HepG2 (cell line): ENCODE results near the gene POLR3E. TPM values are rescaled to one million over a fixed set of nuclear protein-coding genes. Genes with fewer than 3 reads are reported as not detected.

ENCODE experiments used
- ATAC-seq: fragments of 200-7000 bp; cut with Tn5 transposase; 3 replicates; pipeline ENCODE4 v1.9.1; 2020; ENCODE audit warnings: mild to moderate bottlenecking, moderate library complexity
- BruUV-seq: library from RNA; stranded (reverse); fragments of 400-500 nt; replicated peaks from 2 replicates; lab custom pipeline; 2021; lab: Mats Ljungman, UMichigan
- CTCF ChIA-PET: fragments of 300-600 bp; formaldehyde crosslinking; extraction: SDS; loops from one replicate; lab custom pipeline; 2021; ENCODE audit warnings: low total read pairs, inconsistent platforms, low intra/inter-chr PET ratio; lab: Yijun Ruan, JAX
- POLR2A ChIA-PET: fragments of 350-600 bp; sonication (Branson Sonifier 250); formaldehyde crosslinking; loops from one replicate; lab custom pipeline; 2020; ENCODE audit warnings: antibody characterized with exemption, inconsistent platforms; lab: Yijun Ruan, JAX
- DNase-seq: peaks from one replicate; pipeline ENCODE4 v3.0.0-alpha.2; 2015; ENCODE audit warnings: low spot score
- FAIRE-seq: peaks from 3 replicates; lab custom pipeline; 2011; peaks lifted over from hg19 to GRCh38; lab: Jason Lieb, UNC
- H2AFZ ChIP-seq: one replicate; pipeline ENCODE4 v1.6.1; 2011; ENCODE audit warnings: low read length, inconsistent platforms
- H3K27ac ChIP-seq: fragments of 300-600 bp; 3 replicates; pipeline ENCODE4 v1.8.0; 2011; ENCODE audit warnings: mixed run types, mild to moderate bottlenecking, mixed read lengths, low read length, inconsistent platforms; ENCODE audit not compliant: insufficient read depth; ENCODE audit errors: extremely low read length
- H3K27me3 ChIP-seq, 2 experiments: fragments of 200-600 bp in 1 of 2; 2 replicates in 1 of 2; 3 replicates in 1 of 2; pipeline versions ENCODE4 v1.6.0 to v1.8.0; 2011; ENCODE audit warnings: low read length in 2 of 2, mild to moderate bottlenecking in 2 of 2, moderate library complexity in 2 of 2, inconsistent platforms in 1 of 2; ENCODE audit not compliant: insufficient read depth in 2 of 2, control insufficient read depth in 1 of 2
- H3K36me3 ChIP-seq, 2 experiments: fragments of 200-600 bp in 1 of 2; replicated peaks in 1 of 2; 2 replicates in 1 of 2; 3 replicates in 1 of 2; pipeline versions ENCODE4 v1.5.1 to v1.8.0; 2011; ENCODE audit warnings: low read length in 2 of 2, inconsistent platforms in 1 of 2; ENCODE audit not compliant: insufficient read depth in 2 of 2, control insufficient read depth in 1 of 2
- H3K4me1 ChIP-seq: 2 replicates; pipeline ENCODE4 v1.5.1; 2012; ENCODE audit warnings: low read length, inconsistent platforms; ENCODE audit not compliant: insufficient read depth
- H3K4me2 ChIP-seq: 2 replicates; pipeline ENCODE4 v1.6.0; 2011; ENCODE audit warnings: low read depth, low read length, inconsistent platforms
- H3K4me3 ChIP-seq, 3 experiments: fragments of 200-600 bp in 1 of 3; sonication (generic), shearing (Covaris generic) in 1 of 3; replicated peaks in 1 of 3; 2 replicates each; pipeline ENCODE4 v1.5.1; 2011 to 2016; ENCODE audit warnings: low read length in 3 of 3, inconsistent platforms in 2 of 3, low read depth in 2 of 3, mild to moderate bottlenecking in 2 of 3, control low read depth in 1 of 3, mixed read lengths in 1 of 3; ENCODE audit not compliant: insufficient read depth in 1 of 3
- H3K79me2 ChIP-seq: one replicate; pipeline ENCODE4 v1.6.1; 2011; ENCODE audit warnings: low read length, inconsistent platforms; ENCODE audit not compliant: insufficient read depth
- H3K9ac ChIP-seq: 2 replicates; pipeline ENCODE4 v1.6.0; 2011; ENCODE audit warnings: mild to moderate bottlenecking, low read depth, low read length, inconsistent platforms; ENCODE audit not compliant: insufficient read depth
- H3K9me3 ChIP-seq: 2 replicates; pipeline ENCODE4 v1.5.1; 2012; ENCODE audit warnings: mild to moderate bottlenecking, low read length
- H4K20me1 ChIP-seq: 2 replicates; pipeline ENCODE4 v1.6.0; 2011; ENCODE audit warnings: inconsistent platforms, mild to moderate bottlenecking, low read length, moderate library complexity; ENCODE audit not compliant: insufficient read depth
- ARNTL ChIP-seq: sonication (generic); formaldehyde crosslinking; IDR thresholded peaks from 2 replicates; pipeline ENCODE4 v1.4.0; 2020; ENCODE audit warnings: mild to moderate bottlenecking, missing genetic modification reagents
- HMG20A ChIP-seq: IDR thresholded peaks from 2 replicates; pipeline ENCODE4 v1.6.1; 2016; ENCODE audit warnings: borderline replicate concordance
- NKX3-1 ChIP-seq: sonication (generic); formaldehyde crosslinking; IDR thresholded peaks from 2 replicates; pipeline ENCODE4 v1.5.0; 2020; ENCODE audit warnings: missing genetic modification reagents
- SIN3B ChIP-seq: fragments of 150-350 bp; IDR thresholded peaks from 2 replicates; pipeline ENCODE4 v1.6.1; 2014; ENCODE audit warnings: low read length
- SKI ChIP-seq: fragments of 450-650 bp; IDR thresholded peaks from one replicate; pipeline ENCODE4 v1.6.1; 2018; ENCODE audit warnings: mild to moderate bottlenecking; ENCODE audit not compliant: partially characterized antibody
- ZBTB7B ChIP-seq: sonication (generic); formaldehyde crosslinking; IDR thresholded peaks from 2 replicates; pipeline ENCODE4 v1.4.0; 2020; ENCODE audit warnings: missing genetic modification reagents
- ZFP36 ChIP-seq: fragments of 150-350 bp; IDR thresholded peaks from 2 replicates; pipeline ENCODE4 v1.6.1; 2018; ENCODE audit warnings: borderline replicate concordance, low read length, low read depth; ENCODE audit not compliant: partially characterized antibody
- ZNF572 ChIP-seq: sonication (generic); formaldehyde crosslinking; IDR thresholded peaks from 2 replicates; pipeline ENCODE4 v1.5.1; 2020; ENCODE audit warnings: mild to moderate bottlenecking, missing genetic modification reagents
- WGBS: methylation state at CpG from one replicate; pipeline ENCODE4 v1.1.6; 2017; ENCODE audit warnings: low lambda C conversion rate; 5-methylcytosine and 5-hydroxymethylcytosine counted together
- in situ Hi-C: cut with HindIII; loops from 2 replicates; pipeline ENCODE4 v1.10.0; 2017; ENCODE audit warnings: low pct_unique_long_range_greater_than_20kb; ENCODE audit not compliant: extremely low pct_ligation_motif_present
- intact Hi-C: fragments of 100-400 bp; cut with micrococcal nuclease; formaldehyde crosslinking; loops from one replicate; pipeline ENCODE4 v1.10.0; 2022; ENCODE audit not compliant: unreplicated experiment
- polyA plus RNA-seq, 8 experiments: library from polyadenylated mRNA; depleted of rRNA in 3 of 8; stranded (reverse) in 7 of 8; unstranded in 1 of 8; fragments of >200 nt; fragmentation: Illumina TruSeq in 4 of 8; extraction: Trizol in 4 of 8; gene quantifications; 2 replicates each; pipeline versions ENCODE4 v1.2.1 to v1.2.3, GENCODE V29; 2011 to 2016; ENCODE audit warnings: low read depth in 4 of 8, missing spikeins in 1 of 8, mixed read lengths in 1 of 8; ENCODE audit not compliant: insufficient read depth in 1 of 8
- total RNA-seq, 5 experiments: library from RNA; depleted of rRNA; stranded (reverse); fragments of >200 nt; fragmentation: Illumina TruSeq; extraction: Trizol; gene quantifications; 2 replicates each; pipeline ENCODE4 v1.2.3, GENCODE V29; 2016; ENCODE audit warnings: low read depth in 1 of 5
- TF ChIP-seq, protein P1 (sequence below): sonication (generic); formaldehyde crosslinking; IDR thresholded peaks from 2 replicates; pipeline ENCODE4 v1.4.0; 2020; ENCODE audit warnings: mild to moderate bottlenecking, missing genetic modification reagents, borderline replicate concordance
- TF ChIP-seq, protein P2 (sequence below): sonication (generic); formaldehyde crosslinking; IDR thresholded peaks from 2 replicates; pipeline ENCODE4 v1.4.0; 2020; ENCODE audit warnings: missing genetic modification reagents
- TF ChIP-seq, protein P3 (sequence below): sonication (generic); formaldehyde crosslinking; IDR thresholded peaks from 2 replicates; pipeline ENCODE4 v1.4.0; 2020; ENCODE audit warnings: missing genetic modification reagents, mild to moderate bottlenecking, borderline replicate concordance

The POLR3E gene
- total and polyA plus RNA-seq, 2 of the 13 experiments (the other 11 are each of a cell fraction or from before 2014, with no cell fraction given), result 135 to 262 TPM

DNA sequence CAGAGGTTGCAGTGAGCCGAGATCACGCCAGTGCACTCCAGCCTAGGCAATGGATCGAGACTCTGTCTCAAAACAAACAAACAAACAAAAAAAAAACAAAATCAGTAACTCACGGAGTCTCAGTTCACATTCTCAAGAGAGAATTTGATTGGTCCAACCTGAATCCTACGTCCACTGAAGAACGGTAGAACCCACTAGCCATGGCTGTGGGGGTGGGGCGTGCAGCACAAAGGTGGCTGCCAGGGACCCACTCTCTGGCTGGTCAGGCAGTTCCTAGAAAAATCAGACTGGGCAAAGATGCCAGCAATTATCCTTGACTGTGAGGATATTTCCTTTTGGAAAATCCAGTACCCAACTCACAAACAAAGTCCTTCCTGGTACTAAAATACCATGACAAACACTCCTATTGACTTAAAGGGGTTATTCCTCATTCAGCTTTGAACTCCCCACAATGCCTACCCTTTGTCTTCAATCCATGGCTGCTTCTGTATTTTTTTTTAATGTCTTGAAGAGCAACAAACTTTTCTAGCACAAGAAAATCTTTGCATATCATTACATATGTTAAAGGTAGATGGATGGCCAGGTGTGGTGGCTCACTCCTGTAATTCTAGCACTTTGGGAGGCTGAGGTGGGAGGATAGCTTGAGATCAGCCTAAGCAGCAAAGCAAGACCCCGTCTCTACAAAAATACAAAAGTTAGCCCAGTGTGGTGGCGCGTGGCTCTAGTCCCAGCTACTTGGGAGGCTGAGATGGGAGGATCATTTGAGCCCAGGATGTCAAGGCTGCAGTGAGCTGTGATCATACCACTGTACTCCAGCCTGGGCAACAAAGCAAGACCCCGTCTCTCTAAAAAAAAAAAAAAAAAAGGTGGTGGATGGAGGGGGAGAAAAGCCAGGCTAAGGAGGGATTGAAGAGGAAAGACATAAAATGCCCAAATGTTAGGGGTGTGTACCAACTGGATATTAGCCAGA is 3.8 kb upstream of the POLR3E start (continued):
- no peak for TF ChIP-seq ZNF572 (CRISPR knock-in tag)
- TF ChIP-seq HMG20A, result 0 out of 2 replicates have a peak, but pooled peaks have one; percentile 21

DNA sequence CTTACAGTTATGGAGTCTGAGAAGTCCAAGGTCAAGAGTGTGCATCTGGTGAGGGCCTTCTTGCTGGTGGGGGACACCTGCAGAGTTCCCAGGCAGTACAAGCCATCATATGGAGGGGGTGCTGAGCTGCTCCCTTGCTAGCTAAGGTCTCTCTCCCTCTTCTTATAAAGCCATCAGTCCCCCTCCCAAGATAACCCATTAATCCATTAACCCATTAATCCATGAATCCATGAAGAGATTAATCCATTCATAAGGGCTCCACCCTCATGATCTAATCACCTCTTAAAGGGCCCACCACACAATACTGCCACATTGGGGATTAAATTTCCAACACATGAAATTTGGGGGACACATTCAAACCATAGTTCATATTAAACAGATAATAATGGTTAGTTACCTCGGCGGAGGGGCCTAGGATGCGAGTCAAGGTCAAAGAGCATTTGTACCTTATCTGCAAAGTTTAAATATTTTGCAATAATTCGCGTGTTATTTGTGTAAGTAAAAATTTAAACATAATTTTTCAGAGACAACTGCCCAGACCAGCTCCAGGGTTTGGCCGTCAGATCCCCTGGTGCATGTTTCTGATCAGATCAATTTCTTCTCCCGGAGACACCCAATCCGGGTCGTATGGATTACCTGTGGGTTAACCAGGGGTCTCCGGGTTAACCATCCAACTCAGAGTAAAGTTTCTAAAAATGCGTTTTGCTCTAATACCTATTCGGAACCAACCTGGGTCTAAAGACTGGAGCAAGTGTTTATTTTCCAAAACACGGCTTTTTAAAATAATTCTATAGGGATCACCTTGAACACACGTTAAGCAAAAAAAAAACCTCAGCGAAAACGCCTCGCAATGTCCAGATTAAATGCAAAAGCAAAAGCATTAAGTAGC is 740 bp upstream of the POLR3E start:
- CTCF ChIA-PET, result interaction anchor here (0.6 to 2.3 kb wide), 4 partner anchors 91 to 296 kb away, joined by 3 to 20 read pairs (median 9); partner anchors contain the start of genes EEF2K and PDZD9
- Histone ChIP-seq H3K4me3 (peak overlapping the region; percentile 74 to 96 (median 76)), H2AFZ (peak overlapping the region; percentile 94), H3K27ac (peak overlapping the region; percentile 9), H4K20me1 (peaks cover 33% of the 10 kb centered on the region), H3K4me1 (peaks cover 59% of the 10 kb centered on the region), H3K9ac (peak overlapping the region; percentile 68), H3K9me3 (no peaks in the 10 kb centered on the region), H3K36me3 (peaks cover 5 to 7% of the 10 kb centered on the region in 2 experiments), H3K4me2 (peak overlapping the region; percentile 80), H3K79me2 (peaks cover 41% of the 10 kb centered on the region), H3K27me3 (no peaks in the 10 kb centered on the region; a peak in 1 of 5 replicates)
- in situ Hi-C loops, result loop anchor here (5.0 kb wide), 1 partner anchor 99 kb away; no protein-coding TSS in a partner anchor
- peak; percentile 34 for DNase-seq
- no peak for FAIRE-seq
- intact Hi-C loops, result loop anchor here (1.0 kb wide), 3 partner anchors 90 to 106 kb away; partner anchors contain the start of gene EEF2K
- no TSS peak for BruUV-seq
- WGBS, result under 1% methylated on average over 17 of the region's 17 CpGs
- no peak for ATAC-seq
- POLR2A ChIA-PET, result interaction anchor here (1.9 to 4.6 kb wide), 6 partner anchors 11 to 105 kb away, joined by 4 to 68 read pairs (median 8); partner anchors contain the start of gene EEF2K
- TF ChIP-seq, protein P1, sequence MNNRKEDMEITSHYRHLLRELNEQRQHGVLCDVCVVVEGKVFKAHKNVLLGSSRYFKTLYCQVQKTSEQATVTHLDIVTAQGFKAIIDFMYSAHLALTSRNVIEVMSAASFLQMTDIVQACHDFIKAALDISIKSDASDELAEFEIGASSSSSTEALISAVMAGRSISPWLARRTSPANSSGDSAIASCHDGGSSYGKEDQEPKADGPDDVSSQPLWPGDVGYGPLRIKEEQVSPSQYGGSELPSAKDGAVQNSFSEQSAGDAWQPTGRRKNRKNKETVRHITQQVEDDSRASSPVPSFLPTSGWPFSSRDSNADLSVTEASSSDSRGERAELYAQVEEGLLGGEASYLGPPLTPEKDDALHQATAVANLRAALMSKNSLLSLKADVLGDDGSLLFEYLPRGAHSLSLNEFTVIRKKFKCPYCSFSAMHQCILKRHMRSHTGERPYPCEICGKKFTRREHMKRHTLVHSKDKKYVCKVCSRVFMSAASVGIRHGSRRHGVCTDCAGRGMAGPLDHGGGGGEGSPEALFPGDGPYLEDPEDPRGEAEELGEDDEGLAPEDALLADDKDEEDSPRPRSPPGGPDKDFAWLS, result no peak
- TF ChIP-seq SKI (no peak), NKX3-1 (CRISPR knock-in tag) (no peak), ARNTL (CRISPR knock-in tag) (no peak), ZFP36 (peak; percentile 74), ZBTB7B (CRISPR knock-in tag) (no peak), SIN3B (no peak)
- TF ChIP-seq, protein P2, sequence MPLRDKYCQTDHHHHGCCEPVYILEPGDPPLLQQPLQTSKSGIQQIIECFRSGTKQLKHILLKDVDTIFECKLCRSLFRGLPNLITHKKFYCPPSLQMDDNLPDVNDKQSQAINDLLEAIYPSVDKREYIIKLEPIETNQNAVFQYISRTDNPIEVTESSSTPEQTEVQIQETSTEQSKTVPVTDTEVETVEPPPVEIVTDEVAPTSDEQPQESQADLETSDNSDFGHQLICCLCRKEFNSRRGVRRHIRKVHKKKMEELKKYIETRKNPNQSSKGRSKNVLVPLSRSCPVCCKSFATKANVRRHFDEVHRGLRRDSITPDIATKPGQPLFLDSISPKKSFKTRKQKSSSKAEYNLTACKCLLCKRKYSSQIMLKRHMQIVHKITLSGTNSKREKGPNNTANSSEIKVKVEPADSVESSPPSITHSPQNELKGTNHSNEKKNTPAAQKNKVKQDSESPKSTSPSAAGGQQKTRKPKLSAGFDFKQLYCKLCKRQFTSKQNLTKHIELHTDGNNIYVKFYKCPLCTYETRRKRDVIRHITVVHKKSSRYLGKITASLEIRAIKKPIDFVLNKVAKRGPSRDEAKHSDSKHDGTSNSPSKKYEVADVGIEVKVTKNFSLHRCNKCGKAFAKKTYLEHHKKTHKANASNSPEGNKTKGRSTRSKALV (CRISPR knock-in tag), result peak; percentile 86
- TF ChIP-seq, protein P3, sequence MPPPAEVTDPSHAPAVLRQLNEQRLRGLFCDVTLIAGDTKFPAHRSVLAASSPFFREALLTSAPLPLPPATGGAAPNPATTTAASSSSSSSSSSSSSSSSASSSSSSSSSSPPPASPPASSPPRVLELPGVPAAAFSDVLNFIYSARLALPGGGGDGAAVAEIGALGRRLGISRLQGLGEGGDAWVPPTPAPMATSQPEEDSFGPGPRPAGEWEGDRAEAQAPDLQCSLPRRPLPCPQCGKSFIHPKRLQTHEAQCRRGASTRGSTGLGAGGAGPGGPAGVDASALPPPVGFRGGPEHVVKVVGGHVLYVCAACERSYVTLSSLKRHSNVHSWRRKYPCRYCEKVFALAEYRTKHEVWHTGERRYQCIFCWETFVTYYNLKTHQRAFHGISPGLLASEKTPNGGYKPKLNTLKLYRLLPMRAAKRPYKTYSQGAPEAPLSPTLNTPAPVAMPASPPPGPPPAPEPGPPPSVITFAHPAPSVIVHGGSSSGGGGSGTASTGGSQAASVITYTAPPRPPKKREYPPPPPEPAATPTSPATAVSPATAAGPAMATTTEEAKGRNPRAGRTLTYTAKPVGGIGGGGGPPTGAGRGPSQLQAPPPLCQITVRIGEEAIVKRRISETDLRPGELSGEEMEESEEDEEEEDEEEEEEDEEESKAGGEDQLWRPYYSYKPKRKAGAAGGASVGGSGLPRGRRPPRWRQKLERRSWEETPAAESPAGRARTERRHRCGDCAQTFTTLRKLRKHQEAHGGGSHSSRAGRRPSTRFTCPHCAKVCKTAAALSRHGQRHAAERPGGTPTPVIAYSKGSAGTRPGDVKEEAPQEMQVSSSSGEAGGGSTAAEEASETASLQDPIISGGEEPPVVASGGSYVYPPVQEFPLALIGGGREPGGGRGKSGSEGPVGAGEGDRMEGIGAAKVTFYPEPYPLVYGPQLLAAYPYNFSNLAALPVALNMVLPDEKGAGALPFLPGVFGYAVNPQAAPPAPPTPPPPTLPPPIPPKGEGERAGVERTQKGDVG, result no peak
